Loucy (cell line): ENCODE results near the gene ALKBH7.
"Not testable (repeated sequence)": the region's sequence is repeated elsewhere in the genome, so short reads cannot be mapped to it uniquely, and the experiment has no call there.

Experiments
- H2AFZ ChIP-seq: fragments of 200-600 bp; sonication (generic); 2 replicates; pipeline ENCODE4 v1.6.0; 2016; ENCODE audit warnings: antibody characterized with exemption, mild to moderate bottlenecking, low read length, moderate library complexity
- H3F3A ChIP-seq: fragments of 200-600 bp; 2 replicates; pipeline ENCODE4 v1.6.0; 2016; ENCODE audit warnings: antibody characterized with exemption, low read depth, mild to moderate bottlenecking
- H3K27me3 ChIP-seq: fragments of 200-600 bp; sonication (generic); 2 replicates; pipeline ENCODE4 v1.6.1; 2014; ENCODE audit warnings: low read length, mild to moderate bottlenecking; ENCODE audit not compliant: insufficient read depth, poor library complexity, severe bottlenecking
- H3K36me3 ChIP-seq: fragments of 200-600 bp; sonication (generic); 2 replicates; pipeline ENCODE4 v1.6.1; 2016; ENCODE audit warnings: low read length; ENCODE audit not compliant: insufficient read depth
- H3K4me1 ChIP-seq: fragments of 200-600 bp; sonication (generic); 2 replicates; pipeline ENCODE4 v1.5.1; 2014; ENCODE audit warnings: low read length, mild to moderate bottlenecking; ENCODE audit not compliant: insufficient read depth, poor library complexity, severe bottlenecking
- H3K4me2 ChIP-seq: fragments of 200-600 bp; sonication (generic); 2 replicates; pipeline ENCODE4 v1.6.0; 2014; ENCODE audit warnings: antibody characterized with exemption, low read length, low read depth, mild to moderate bottlenecking; ENCODE audit not compliant: poor library complexity, severe bottlenecking
- H3K4me3 ChIP-seq: fragments of 200-600 bp; sonication (generic); 2 replicates; pipeline ENCODE4 v1.5.1; 2014; ENCODE audit warnings: low read length, mild to moderate bottlenecking, mixed read lengths; ENCODE audit not compliant: poor library complexity, severe bottlenecking
- H3K79me2 ChIP-seq: fragments of 200-600 bp; sonication (generic); 2 replicates; pipeline ENCODE4 v1.6.1; 2014; ENCODE audit warnings: low read length; ENCODE audit not compliant: insufficient read depth
- H3K9ac ChIP-seq: fragments of 200-600 bp; sonication (generic); 2 replicates; pipeline ENCODE4 v1.6.0; 2014; ENCODE audit warnings: mild to moderate bottlenecking, low read depth, low read length, moderate library complexity; ENCODE audit not compliant: poor library complexity, severe bottlenecking
- H3K9me2 ChIP-seq: fragments of 200-600 bp; sonication (generic); replicated peaks from 2 replicates; pipeline ENCODE4 v1.6.1; 2016; ENCODE audit warnings: low read depth, low read length, mixed read lengths
- H3K9me3 ChIP-seq: fragments of 200-600 bp; sonication (generic); 2 replicates; pipeline ENCODE4 v1.6.1; 2014; ENCODE audit warnings: mild to moderate bottlenecking, antibody characterized with exemption, low read length, low read depth; ENCODE audit not compliant: insufficient read depth
- H4K20me1 ChIP-seq: fragments of 200-600 bp; sonication (generic); 2 replicates; pipeline ENCODE4 v1.6.0; 2014; ENCODE audit warnings: antibody characterized with exemption, low read length, mild to moderate bottlenecking; ENCODE audit not compliant: insufficient read depth, poor library complexity, severe bottlenecking
- EZH2phosphoT487 ChIP-seq: fragments of 200-600 bp; IDR thresholded peaks from 2 replicates; pipeline ENCODE4 v1.6.1; 2018; ENCODE audit warnings: antibody characterized with exemption, mild to moderate bottlenecking, moderate library complexity, borderline replicate concordance
- TF ChIP-seq, protein P1 (sequence below): fragments of 200-600 bp; sonication (generic); conservative IDR thresholded peaks from 2 replicates; pipeline ENCODE4 v1.5.1; 2014; ENCODE audit warnings: mild to moderate bottlenecking, antibody characterized with exemption, low read length

The ALKBH7 gene

GRCh38 chr19:6394831-6395230 lies 22.2 kb downstream of the ALKBH7 start:
- no peak overlapping the region for H3K4me3 ChIP-seq
- TF ChIP-seq, protein P1, sequence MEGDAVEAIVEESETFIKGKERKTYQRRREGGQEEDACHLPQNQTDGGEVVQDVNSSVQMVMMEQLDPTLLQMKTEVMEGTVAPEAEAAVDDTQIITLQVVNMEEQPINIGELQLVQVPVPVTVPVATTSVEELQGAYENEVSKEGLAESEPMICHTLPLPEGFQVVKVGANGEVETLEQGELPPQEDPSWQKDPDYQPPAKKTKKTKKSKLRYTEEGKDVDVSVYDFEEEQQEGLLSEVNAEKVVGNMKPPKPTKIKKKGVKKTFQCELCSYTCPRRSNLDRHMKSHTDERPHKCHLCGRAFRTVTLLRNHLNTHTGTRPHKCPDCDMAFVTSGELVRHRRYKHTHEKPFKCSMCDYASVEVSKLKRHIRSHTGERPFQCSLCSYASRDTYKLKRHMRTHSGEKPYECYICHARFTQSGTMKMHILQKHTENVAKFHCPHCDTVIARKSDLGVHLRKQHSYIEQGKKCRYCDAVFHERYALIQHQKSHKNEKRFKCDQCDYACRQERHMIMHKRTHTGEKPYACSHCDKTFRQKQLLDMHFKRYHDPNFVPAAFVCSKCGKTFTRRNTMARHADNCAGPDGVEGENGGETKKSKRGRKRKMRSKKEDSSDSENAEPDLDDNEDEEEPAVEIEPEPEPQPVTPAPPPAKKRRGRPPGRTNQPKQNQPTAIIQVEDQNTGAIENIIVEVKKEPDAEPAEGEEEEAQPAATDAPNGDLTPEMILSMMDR = no peak
- TF ChIP-seq EZH2phosphoT487 = no peak
- peaks cover 13% of the 10 kb centered on the region for H3K4me1 ChIP-seq
- H4K20me1 ChIP-seq = no peaks in the 10 kb centered on the region
- H3K27me3 ChIP-seq = no peaks in the 10 kb centered on the region
- no peaks in the 10 kb centered on the region for H3K9me3 ChIP-seq
- no peaks in the 10 kb centered on the region for H3K36me3 ChIP-seq
- H3K4me2 ChIP-seq = no peak overlapping the region
- no peak overlapping the region for H3K9ac ChIP-seq
- no peaks in the 10 kb centered on the region for H3F3A ChIP-seq
- peaks cover 21% of the 10 kb centered on the region for H3K79me2 ChIP-seq
- no peaks in the 10 kb centered on the region for H3K9me2 ChIP-seq
- no peak overlapping the region for H2AFZ ChIP-seq

DNA sequence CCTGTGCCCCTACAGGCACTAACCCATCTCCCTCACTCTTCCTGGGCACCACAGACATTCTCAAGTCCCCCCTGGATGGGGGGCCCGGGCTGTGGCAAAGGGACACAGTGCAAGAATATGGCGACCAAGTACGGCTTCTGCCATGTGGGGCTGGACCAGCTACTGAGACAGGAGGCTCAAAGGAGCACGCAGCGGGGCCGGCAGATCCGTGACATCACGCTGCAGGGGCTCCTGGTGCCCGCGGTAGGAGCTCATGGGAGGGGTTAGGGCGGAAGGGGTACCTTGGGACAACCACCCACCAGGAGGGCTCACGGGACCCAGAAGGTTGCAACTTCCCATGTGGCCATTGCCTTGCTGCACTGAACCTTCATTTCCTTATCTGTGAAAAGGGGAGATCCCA lies 23.7 kb downstream of the ALKBH7 start:
- Histone ChIP-seq H3K9me3 (no peaks in the 10 kb centered on the region), H3K4me1 (peaks cover 13% of the 10 kb centered on the region)

GRCh38 chr19:6400062-6400944 lies 27.7 kb downstream of the ALKBH7 start:
- H3K4me2 ChIP-seq, H3F3A ChIP-seq, H2AFZ ChIP-seq, H4K20me1 ChIP-seq, H3K9me3 ChIP-seq, H3K27me3 ChIP-seq, H3K9ac ChIP-seq, H3K4me3 ChIP-seq, H3K79me2 ChIP-seq, H3K4me1 ChIP-seq, H3K36me3 ChIP-seq, H3K9me2 ChIP-seq: not testable (repeated sequence)

More for the DNA sequence above, 23.7 kb downstream of the ALKBH7 start:
- H3K79me2 ChIP-seq = peaks cover 16% of the 10 kb centered on the region
- H3K4me3 ChIP-seq = no peak overlapping the region
- no peaks in the 10 kb centered on the region for H3F3A ChIP-seq
- no peak overlapping the region for H3K4me2 ChIP-seq
- H3K36me3 ChIP-seq = no peaks in the 10 kb centered on the region
- TF ChIP-seq, protein P1 = no peak
- no peak for TF ChIP-seq EZH2phosphoT487
- H3K9me2 ChIP-seq = no peaks in the 10 kb centered on the region
- H4K20me1 ChIP-seq = no peaks in the 10 kb centered on the region
- H3K27me3 ChIP-seq = no peaks in the 10 kb centered on the region
- no peak overlapping the region for H2AFZ ChIP-seq
- no peak overlapping the region for H3K9ac ChIP-seq

DNA sequence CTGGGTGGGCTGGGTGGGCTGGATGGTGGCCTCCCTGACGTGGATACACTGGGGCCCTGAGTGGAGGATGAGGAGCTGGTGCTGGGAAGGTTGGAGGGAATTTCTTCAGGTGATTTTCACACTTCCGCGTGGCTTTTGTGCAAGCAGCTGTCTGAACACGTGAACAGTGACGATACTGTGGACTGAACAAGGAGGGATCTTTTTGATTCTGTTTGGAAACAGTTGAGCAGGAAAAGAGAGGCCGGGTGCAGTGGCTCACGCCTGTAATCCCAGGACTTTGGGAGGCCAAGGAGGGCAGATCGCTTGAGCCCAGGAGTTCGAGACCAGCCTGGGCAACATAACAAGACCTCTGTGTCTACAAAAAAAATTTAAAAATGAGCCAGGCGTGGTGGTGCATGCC lies 29.5 kb downstream of the ALKBH7 start:
- H3K4me3 ChIP-seq = no peak overlapping the region
- H4K20me1 ChIP-seq = no peaks in the 10 kb centered on the region
- no peaks in the 10 kb centered on the region for H3F3A ChIP-seq
- no peak overlapping the region for H2AFZ ChIP-seq
- no peaks in the 10 kb centered on the region for H3K4me1 ChIP-seq
- no peaks in the 10 kb centered on the region for H3K27me3 ChIP-seq
- no peak overlapping the region for H3K9ac ChIP-seq
- TF ChIP-seq, protein P1 = no peak
- no peak for TF ChIP-seq EZH2phosphoT487
- no peaks in the 10 kb centered on the region for H3K79me2 ChIP-seq
- H3K36me3 ChIP-seq = no peaks in the 10 kb centered on the region
- H3K4me2 ChIP-seq = no peak overlapping the region
- no peaks in the 10 kb centered on the region for H3K9me3 ChIP-seq
- H3K9me2 ChIP-seq = no peaks in the 10 kb centered on the region
